ENCODE results near the gene MACROD2.
A peak's percentile ranks its signal among the peaks of the same experiment; 100 is the strongest.
"Not testable (repeated sequence)": the region's sequence is repeated elsewhere in the genome, so short reads cannot be mapped to it uniquely, and the experiment has no call there.

MACROD2 gene

GRCh38 chr20:15528391-15529111 lies 1533.2 kb downstream of the MACROD2 start:
- no peak for TF ChIP-seq CTCF (IDR thresholded peaks at IDR 0.05; ENCODE audit: insufficient read depth, low read depth, low read length, missing control alignments)
- no peak overlapping the region for H3K4me3 ChIP-seq (ENCODE audit: low read depth, low read length)
- peak; percentile 2 for DNase-seq (ENCODE audit: low read depth)

- no peak for DNase-seq (ENCODE audit: low read depth)
- H3K4me3 ChIP-seq (ENCODE audit: low read depth, low read length) = no peak overlapping the region
- no peak for TF ChIP-seq CTCF (IDR thresholded peaks at IDR 0.05; ENCODE audit: insufficient read depth, low read depth, low read length, missing control alignments)
Measured at GRCh38 chr20:15535863-15536262, 1540.5 kb downstream of the MACROD2 start.

- H3K4me3 ChIP-seq (ENCODE audit: low read depth, low read length); DNase-seq (ENCODE audit: low read depth): not testable (repeated sequence)
Measured at GRCh38 chr20:15537200-15537599, 1541.9 kb downstream of the MACROD2 start.

GRCh38 chr20:15542655-15543054 lies 1547.3 kb downstream of the MACROD2 start:
- TF ChIP-seq CTCF (IDR thresholded peaks at IDR 0.05; ENCODE audit: insufficient read depth, low read depth, low read length, missing control alignments) = no peak
- DNase-seq (ENCODE audit: low read depth) = no peak
- no peak overlapping the region for H3K4me3 ChIP-seq (ENCODE audit: low read depth, low read length)

- H3K4me3 ChIP-seq (ENCODE audit: low read depth, low read length) = no peak overlapping the region
- no peak for TF ChIP-seq CTCF (IDR thresholded peaks at IDR 0.05; ENCODE audit: insufficient read depth, low read depth, low read length, missing control alignments)
- DNase-seq (ENCODE audit: low read depth) = no peak
Measured at GRCh38 chr20:15544742-15545141, 1549.4 kb downstream of the MACROD2 start.

- H3K4me3 ChIP-seq (ENCODE audit: low read depth, low read length) = no peak overlapping the region
- no peak for TF ChIP-seq CTCF (IDR thresholded peaks at IDR 0.05; ENCODE audit: insufficient read depth, low read depth, low read length, missing control alignments)
- no peak for DNase-seq (ENCODE audit: low read depth)
Measured at GRCh38 chr20:15546525-15547023, 1551.3 kb downstream of the MACROD2 start.

GRCh38 chr20:15547119-15547518 lies 1551.8 kb downstream of the MACROD2 start:
- DNase-seq (ENCODE audit: low read depth) = no peak
- H3K4me3 ChIP-seq (ENCODE audit: low read depth, low read length) = no peak overlapping the region
- TF ChIP-seq CTCF (IDR thresholded peaks at IDR 0.05; ENCODE audit: insufficient read depth, low read depth, low read length, missing control alignments) = no peak
